ENCODE results near the gene FAM43B.

DNA sequence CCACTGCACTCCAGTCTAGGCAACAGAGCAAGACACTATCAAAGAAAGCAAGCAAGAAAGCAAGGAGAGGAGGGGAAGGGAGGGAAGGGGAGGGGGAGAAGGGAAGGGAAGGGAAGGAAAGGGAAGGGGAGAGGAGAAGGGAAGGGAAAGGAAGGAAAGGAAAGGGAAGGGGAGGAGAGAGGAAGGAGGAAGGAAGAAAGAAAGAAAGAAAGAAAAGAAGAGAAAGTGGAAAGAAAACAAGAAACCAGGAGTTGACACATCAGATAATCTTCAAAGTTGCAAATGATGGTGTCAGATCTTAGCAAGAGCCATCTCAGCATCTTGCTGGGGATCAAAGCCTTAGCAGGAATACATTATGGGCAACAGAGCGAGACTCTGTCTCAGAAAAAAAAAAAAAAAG lies 21.6 kb downstream of the FAM43B start:
- TF ChIP-seq, protein P1, sequence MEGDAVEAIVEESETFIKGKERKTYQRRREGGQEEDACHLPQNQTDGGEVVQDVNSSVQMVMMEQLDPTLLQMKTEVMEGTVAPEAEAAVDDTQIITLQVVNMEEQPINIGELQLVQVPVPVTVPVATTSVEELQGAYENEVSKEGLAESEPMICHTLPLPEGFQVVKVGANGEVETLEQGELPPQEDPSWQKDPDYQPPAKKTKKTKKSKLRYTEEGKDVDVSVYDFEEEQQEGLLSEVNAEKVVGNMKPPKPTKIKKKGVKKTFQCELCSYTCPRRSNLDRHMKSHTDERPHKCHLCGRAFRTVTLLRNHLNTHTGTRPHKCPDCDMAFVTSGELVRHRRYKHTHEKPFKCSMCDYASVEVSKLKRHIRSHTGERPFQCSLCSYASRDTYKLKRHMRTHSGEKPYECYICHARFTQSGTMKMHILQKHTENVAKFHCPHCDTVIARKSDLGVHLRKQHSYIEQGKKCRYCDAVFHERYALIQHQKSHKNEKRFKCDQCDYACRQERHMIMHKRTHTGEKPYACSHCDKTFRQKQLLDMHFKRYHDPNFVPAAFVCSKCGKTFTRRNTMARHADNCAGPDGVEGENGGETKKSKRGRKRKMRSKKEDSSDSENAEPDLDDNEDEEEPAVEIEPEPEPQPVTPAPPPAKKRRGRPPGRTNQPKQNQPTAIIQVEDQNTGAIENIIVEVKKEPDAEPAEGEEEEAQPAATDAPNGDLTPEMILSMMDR (IDR thresholded peaks at IDR 0.05) = no peak
- no peak for TF ChIP-seq POLR2A (IDR thresholded peaks at IDR 0.05)
